IMR-90 (cell line): ENCODE results near the gene DUSP7. TPM values are rescaled to one million over a fixed set of nuclear protein-coding genes. Genes with fewer than 3 reads are reported as not detected.
"Not testable (repeated sequence)": the region's sequence is repeated elsewhere in the genome, so short reads cannot be mapped to it uniquely, and the experiment has no call there.

ENCODE experiments used
- ATAC-seq: fragments of 200-7000 bp; cut with Tn5 transposase; 2 replicates; pipeline ENCODE4 v1.9.1; 2020; ENCODE audit warnings: low read depth, mild to moderate bottlenecking, moderate library complexity
- BruUV-seq: library from RNA; stranded (reverse); fragments of 400-500 nt; replicated peaks from 2 replicates; lab custom pipeline; 2021; lab: Mats Ljungman, UMichigan
- CTCF ChIA-PET: fragments of 300-600 bp; formaldehyde crosslinking; extraction: SDS; loops from one replicate; lab custom pipeline; 2021; ENCODE audit warnings: antibody characterized with exemption; lab: Yijun Ruan, JAX
- POLR2A ChIA-PET: fragments of 300-600 bp; sonication (Branson Sonifier 250); formaldehyde crosslinking; loops from one replicate; lab custom pipeline; 2022; ENCODE audit warnings: antibody characterized with exemption; ENCODE audit not compliant: unreplicated experiment; lab: Charles Lee
- DNase-seq: peaks from one replicate; pipeline ENCODE4 v3.0.0; 2013
- H2AFZ ChIP-seq: replicated peaks from 2 replicates; pipeline ENCODE3; 2013; ENCODE audit warnings: low read length, mild to moderate bottlenecking; ENCODE audit not compliant: poor library complexity
- H2AK5ac ChIP-seq: 2 replicates; pipeline ENCODE4 v1.6.1; 2013; ENCODE audit warnings: low read depth, low read length, inconsistent platforms
- H2AK9ac ChIP-seq: replicated peaks from 2 replicates; pipeline ENCODE3; 2013; ENCODE audit warnings: mild to moderate bottlenecking, low read depth, low read length, moderate library complexity; ENCODE audit not compliant: poor library complexity
- H2BK120ac ChIP-seq: 2 replicates; pipeline ENCODE4 v1.6.1; 2013; ENCODE audit warnings: low read depth, low read length, inconsistent platforms
- H2BK15ac ChIP-seq: 3 replicates; pipeline ENCODE4 v1.6.1; 2013; ENCODE audit warnings: low read depth, low read length, inconsistent platforms
- H2BK20ac ChIP-seq: 2 replicates; pipeline ENCODE4 v1.6.1; 2013; ENCODE audit warnings: low read depth, mild to moderate bottlenecking, inconsistent platforms, low read length, moderate library complexity
- H2BK5ac ChIP-seq: 2 replicates; pipeline ENCODE4 v1.6.1; 2013; ENCODE audit warnings: mild to moderate bottlenecking, low read depth, low read length, inconsistent platforms; ENCODE audit not compliant: poor library complexity, severe bottlenecking
- H3K14ac ChIP-seq: replicated peaks from 2 replicates; pipeline ENCODE4 v1.6.1; 2013; ENCODE audit warnings: low read depth, low read length, inconsistent platforms
- H3K18ac ChIP-seq: 2 replicates; pipeline ENCODE4 v1.6.1; 2013; ENCODE audit warnings: low read depth, low read length, control low read depth
- H3K23ac ChIP-seq: 2 replicates; pipeline ENCODE4 v1.6.1; 2013; ENCODE audit warnings: low read depth, low read length, inconsistent platforms
- H3K27ac ChIP-seq: 2 replicates; pipeline ENCODE4 v1.5.1; 2013; ENCODE audit warnings: mild to moderate bottlenecking, control low read depth, low read length; ENCODE audit not compliant: insufficient read depth
- H3K27me3 ChIP-seq: 2 replicates; pipeline ENCODE4 v1.6.1; 2013; ENCODE audit warnings: low read length; ENCODE audit not compliant: control insufficient read depth, insufficient read depth
- H3K36me3 ChIP-seq: 2 replicates; pipeline ENCODE4 v1.6.1; 2013; ENCODE audit warnings: low read length, mixed read lengths; ENCODE audit not compliant: control insufficient read depth, insufficient read depth
- H3K4ac ChIP-seq: 2 replicates; pipeline ENCODE4 v1.6.1; 2013; ENCODE audit warnings: low read depth, low read length, inconsistent platforms
- H3K4me1 ChIP-seq: 2 replicates; pipeline ENCODE4 v1.6.1; 2013; ENCODE audit warnings: low read length, mixed read lengths; ENCODE audit not compliant: control insufficient read depth, insufficient read depth
- H3K4me2 ChIP-seq: 2 replicates; pipeline ENCODE4 v1.6.1; 2013; ENCODE audit warnings: low read depth, mild to moderate bottlenecking, control low read depth, low read length, moderate library complexity
- H3K4me3 ChIP-seq: 2 replicates; pipeline ENCODE4 v1.5.1; 2013; ENCODE audit warnings: low read depth, mild to moderate bottlenecking, control low read depth, low read length, moderate library complexity; ENCODE audit not compliant: insufficient read depth
- H3K56ac ChIP-seq: 2 replicates; pipeline ENCODE4 v1.6.1; 2013; ENCODE audit warnings: low read length, inconsistent platforms; ENCODE audit not compliant: insufficient read depth; ENCODE audit errors: extremely low read depth
- H3K79me1 ChIP-seq, 2 experiments: 2 replicates each; pipeline ENCODE4 v1.6.1; 2013; ENCODE audit warnings: low read length in 2 of 2, inconsistent platforms in 1 of 2, low read depth in 1 of 2
- H3K9ac ChIP-seq: 2 replicates; pipeline ENCODE4 v1.6.1; 2013; ENCODE audit warnings: low read depth, low read length, control low read depth
- H3K9me1 ChIP-seq: 2 replicates; pipeline ENCODE4 v1.6.1; 2013; ENCODE audit warnings: low read length, inconsistent platforms; ENCODE audit not compliant: insufficient read depth
- H3K9me3 ChIP-seq: 2 replicates; pipeline ENCODE4 v1.6.1; 2013; ENCODE audit warnings: low read length; ENCODE audit not compliant: control insufficient read depth, insufficient read depth
- H4K20me1 ChIP-seq: 2 replicates; pipeline ENCODE4 v1.6.1; 2013; ENCODE audit warnings: low read length, inconsistent platforms; ENCODE audit not compliant: insufficient read depth
- H4K5ac ChIP-seq: 2 replicates; pipeline ENCODE4 v1.6.1; 2013; ENCODE audit warnings: mild to moderate bottlenecking, low read depth, low read length, control low read depth
- H4K8ac ChIP-seq, 2 experiments: 2 replicates each; pipeline ENCODE4 v1.6.1; 2013; ENCODE audit warnings: low read depth in 2 of 2, low read length in 2 of 2, control low read depth in 1 of 2, inconsistent platforms in 1 of 2
- H4K91ac ChIP-seq: 2 replicates; pipeline ENCODE4 v1.6.1; 2013; ENCODE audit warnings: low read depth, low read length, inconsistent platforms; ENCODE audit not compliant: insufficient read depth
- ELK1 ChIP-seq: fragments of 150-350 bp; IDR thresholded peaks from 2 replicates; pipeline ENCODE4 v1.6.1; 2016; ENCODE audit warnings: low read depth, mild to moderate bottlenecking, low read length, moderate library complexity, borderline replicate concordance
- MAZ ChIP-seq: IDR thresholded peaks from 2 replicates; pipeline ENCODE4 v1.6.1; 2012; ENCODE audit warnings: low read depth, mild to moderate bottlenecking, low read length, improper control_type of control experiment, moderate library complexity, borderline replicate concordance
- WGBS, 2 experiments: methylation state at CpG; one replicate each; pipeline versions ENCODE4 v1.1.5 to v1.1.7; 2013; ENCODE audit warnings: missing lambda C conversion rate in 2 of 2; ENCODE audit not compliant: insufficient read length in 1 of 2; ENCODE audit errors: extremely low coverage in 2 of 2; 5-methylcytosine and 5-hydroxymethylcytosine counted together
- dilution Hi-C: fragments of 300-500 bp; cut with HindIII; formaldehyde crosslinking; loops from one replicate; pipeline ENCODE4 v1.14.3; 2018; ENCODE audit warnings: low sequenced_read_pairs; ENCODE audit not compliant: unreplicated experiment
- in situ Hi-C: fragments of 300-500 bp; cut with MboI; formaldehyde crosslinking; loops from 3 replicates; pipeline ENCODE4 v1.14.3; 2019; ENCODE audit warnings: low sequenced_read_pairs, inconsistent platforms, mixed read lengths
- intact Hi-C: fragments of 100-400 bp; cut with micrococcal nuclease; formaldehyde crosslinking; loops from 2 replicates; pipeline ENCODE4 v1.10.0; 2022
- polyA plus RNA-seq, 3 experiments: library from polyadenylated mRNA; depleted of rRNA; stranded (reverse); fragments of >200 nt; gene quantifications; 2 replicates each; pipeline ENCODE4 v1.2.3, GENCODE V29; 2012; ENCODE audit warnings: low replicate concordance in 1 of 3
- total RNA-seq: library from RNA; depleted of rRNA; stranded (reverse); fragments of >200 nt; gene quantifications from 2 replicates; pipeline ENCODE4 v1.2.3, GENCODE V29; 2012

Gene DUSP7
- total and polyA plus RNA-seq, 2 of the 4 experiments (the other 2 are of a cell fraction), result 9.3 to 24.0 TPM

- no peak for ATAC-seq
- no peak overlapping the region for H4K91ac ChIP-seq
- no TSS peak for BruUV-seq
- H3K9me1 ChIP-seq, result peaks cover 27% of the 10 kb centered on the region
- in situ Hi-C loops (no loop called here), dilution Hi-C loops (no loop called here), intact Hi-C loops (no loop called here)
- H2BK15ac ChIP-seq, result peak overlapping the region; percentile 6; the same call in 1 of the 3 replicates
- H2AFZ ChIP-seq, result no peak overlapping the region
- H2BK5ac ChIP-seq, result no peak overlapping the region
- peak overlapping the region; percentile 20; the same call in 1 of the 2 replicates for H3K4ac ChIP-seq
- peaks cover 11 to 24% of the 10 kb centered on the region in 2 experiments for H3K79me1 ChIP-seq
- H3K23ac ChIP-seq, result no peak overlapping the region
- TF ChIP-seq MAZ (no peak), ELK1 (no peak)
- CTCF ChIA-PET, result no interaction called here
- H3K9me3 ChIP-seq, result no peaks in the 10 kb centered on the region
- H3K4me2 ChIP-seq, result no peak overlapping the region
- no peak overlapping the region for H4K8ac ChIP-seq
- no peak overlapping the region for H3K9ac ChIP-seq
- H2BK20ac ChIP-seq, result 0 out of 2 replicates have a peak overlapping the region, but pooled peaks have one; percentile 97
- POLR2A ChIA-PET, result no interaction called here
- H2BK120ac ChIP-seq, result peak overlapping the region; percentile 99; the same call in 1 of the 2 replicates
- H2AK9ac ChIP-seq, result no peak overlapping the region
- WGBS, 2 experiments, result 95% methylated on average over 2 of the region's 6 CpGs; no CpG with 5 or more reads in 1 of the 2 experiments
- H4K5ac ChIP-seq, result no peak overlapping the region
- H3K27ac ChIP-seq, result no peak overlapping the region
- H3K14ac ChIP-seq, result no peak overlapping the region
- H3K4me1 ChIP-seq, result peaks cover 32% of the 10 kb centered on the region
- H4K20me1 ChIP-seq, result no peaks in the 10 kb centered on the region
- no peaks in the 10 kb centered on the region for H3K36me3 ChIP-seq
- H2AK5ac ChIP-seq, result peak overlapping the region; percentile 21
- no peaks in the 10 kb centered on the region for H3K27me3 ChIP-seq
- no peak for DNase-seq
- no peak overlapping the region for H3K4me3 ChIP-seq
- no peak overlapping the region for H3K56ac ChIP-seq
- H3K18ac ChIP-seq, result no peak overlapping the region
Observed at GRCh38 chr3:52043750-52044149, 12.6 kb downstream of the DUSP7 start.

- H4K20me1 ChIP-seq, BruUV-seq, H2AK5ac ChIP-seq, dilution Hi-C loops, intact Hi-C loops, H3K27me3 ChIP-seq, H3K4me3 ChIP-seq, H2AFZ ChIP-seq, H3K14ac ChIP-seq, H3K4ac ChIP-seq, H2BK5ac ChIP-seq, H3K56ac ChIP-seq, H2BK15ac ChIP-seq, H3K4me2 ChIP-seq, POLR2A ChIA-PET, H3K27ac ChIP-seq, H4K8ac ChIP-seq, H3K36me3 ChIP-seq, H3K18ac ChIP-seq, H2AK9ac ChIP-seq, H2BK20ac ChIP-seq, H2BK120ac ChIP-seq, in situ Hi-C loops, H3K9ac ChIP-seq, H3K23ac ChIP-seq, H3K9me3 ChIP-seq, H4K91ac ChIP-seq, ATAC-seq, DNase-seq, H4K5ac ChIP-seq: not testable (repeated sequence)
- Histone ChIP-seq H3K4me1 (peaks cover 25% of the 10 kb centered on the region), H3K9me1 (peaks cover 21% of the 10 kb centered on the region), H3K79me1 (peaks cover 6 to 17% of the 10 kb centered on the region in 2 experiments)
- 100% methylated on average over 1 of the region's 1 CpG; no CpG with 5 or more reads in 1 of the 2 experiments for WGBS, 2 experiments
- CTCF ChIA-PET, result interaction anchor here (0.7 kb wide), 1 partner anchor 42 kb away, joined by 5 read pairs; no protein-coding TSS in a partner anchor
Observed at GRCh38 chr3:52043039-52043438, 13.3 kb downstream of the DUSP7 start.
